GM10248 (cell line): ENCODE measurements around the gene B4GALT6.

Experiments used
- CTCF ChIA-PET: fragments of 300-600 bp; sonication (Branson Sonifier 250); formaldehyde crosslinking; extraction: SDS; loops from one replicate; lab custom pipeline; 2021; ENCODE audit warnings: antibody characterized with exemption; lab: Yijun Ruan, JAX
- POLR2A ChIA-PET: fragments of 350-650 bp; sonication (Branson Sonifier 250); formaldehyde crosslinking; extraction: SDS; loops from one replicate; lab custom pipeline; 2020; ENCODE audit warnings: antibody characterized with exemption; lab: Yijun Ruan, JAX
- DNase-seq: peaks from one replicate; pipeline ENCODE4 v3.0.0; 2012; ENCODE audit errors: extremely low spot score
- TF ChIP-seq, protein P1 (sequence below): IDR thresholded peaks from 2 replicates; pipeline ENCODE4 v1.5.1; 2012; ENCODE audit warnings: mild to moderate bottlenecking, low read depth; ENCODE audit errors: extremely low read depth, missing control alignments, control extremely low read depth

Gene B4GALT6

DNA sequence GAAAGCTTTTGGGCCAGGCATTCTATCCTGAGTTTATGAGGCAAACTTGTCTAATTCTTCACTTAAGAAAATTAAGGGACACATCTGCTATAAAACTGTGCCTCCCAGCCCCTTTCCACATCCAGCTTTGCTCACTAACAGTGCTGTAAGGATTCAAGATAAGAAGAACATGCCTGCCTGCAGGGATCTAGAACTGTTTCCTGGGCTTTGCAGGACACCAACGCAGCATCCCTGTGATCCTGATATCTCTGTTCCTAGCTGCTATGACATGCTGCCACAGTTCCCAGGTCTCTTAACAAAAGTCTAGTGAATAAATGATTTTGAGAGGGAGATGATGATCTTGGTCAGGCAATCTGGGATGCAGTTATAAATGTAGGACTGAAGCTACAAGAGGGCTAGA is 12.4 kb downstream of the B4GALT6 start:
- no peak for DNase-seq
- TF ChIP-seq, protein P1, sequence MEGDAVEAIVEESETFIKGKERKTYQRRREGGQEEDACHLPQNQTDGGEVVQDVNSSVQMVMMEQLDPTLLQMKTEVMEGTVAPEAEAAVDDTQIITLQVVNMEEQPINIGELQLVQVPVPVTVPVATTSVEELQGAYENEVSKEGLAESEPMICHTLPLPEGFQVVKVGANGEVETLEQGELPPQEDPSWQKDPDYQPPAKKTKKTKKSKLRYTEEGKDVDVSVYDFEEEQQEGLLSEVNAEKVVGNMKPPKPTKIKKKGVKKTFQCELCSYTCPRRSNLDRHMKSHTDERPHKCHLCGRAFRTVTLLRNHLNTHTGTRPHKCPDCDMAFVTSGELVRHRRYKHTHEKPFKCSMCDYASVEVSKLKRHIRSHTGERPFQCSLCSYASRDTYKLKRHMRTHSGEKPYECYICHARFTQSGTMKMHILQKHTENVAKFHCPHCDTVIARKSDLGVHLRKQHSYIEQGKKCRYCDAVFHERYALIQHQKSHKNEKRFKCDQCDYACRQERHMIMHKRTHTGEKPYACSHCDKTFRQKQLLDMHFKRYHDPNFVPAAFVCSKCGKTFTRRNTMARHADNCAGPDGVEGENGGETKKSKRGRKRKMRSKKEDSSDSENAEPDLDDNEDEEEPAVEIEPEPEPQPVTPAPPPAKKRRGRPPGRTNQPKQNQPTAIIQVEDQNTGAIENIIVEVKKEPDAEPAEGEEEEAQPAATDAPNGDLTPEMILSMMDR = no peak
- ChIA-PET POLR2A (no interaction called here), CTCF (interaction anchor here (0.9 to 1.5 kb wide), 3 partner anchors 9 to 51 kb away, joined by 3 to 8 read pairs (median 4); no protein-coding TSS in a partner anchor)

DNA sequence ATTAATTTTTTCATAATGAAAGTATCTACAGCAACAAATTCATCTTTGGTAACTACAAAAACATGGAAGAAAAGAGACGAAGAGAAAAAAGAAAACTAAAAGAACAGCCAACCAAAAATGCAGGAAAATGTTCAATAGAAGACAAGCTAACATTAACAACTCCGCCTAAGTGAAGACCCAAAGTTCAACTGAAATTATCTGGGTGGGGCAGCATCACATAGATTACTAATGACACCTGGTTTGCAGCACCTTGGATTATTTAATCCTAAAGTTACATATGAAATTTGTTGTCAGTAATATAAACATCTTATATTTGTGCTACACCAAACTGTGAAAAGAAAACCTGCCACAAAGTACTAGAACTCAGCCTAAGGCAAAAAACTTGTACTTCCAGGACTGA is 14.8 kb downstream of the B4GALT6 start:
- POLR2A ChIA-PET = no interaction called here
- CTCF ChIA-PET = interaction anchor here (1.4 to 1.6 kb wide), 2 partner anchors 11 to 53 kb away, joined by 5 to 6 read pairs; no protein-coding TSS in a partner anchor
- TF ChIP-seq, protein P1 = no peak
- DNase-seq = no peak

DNA sequence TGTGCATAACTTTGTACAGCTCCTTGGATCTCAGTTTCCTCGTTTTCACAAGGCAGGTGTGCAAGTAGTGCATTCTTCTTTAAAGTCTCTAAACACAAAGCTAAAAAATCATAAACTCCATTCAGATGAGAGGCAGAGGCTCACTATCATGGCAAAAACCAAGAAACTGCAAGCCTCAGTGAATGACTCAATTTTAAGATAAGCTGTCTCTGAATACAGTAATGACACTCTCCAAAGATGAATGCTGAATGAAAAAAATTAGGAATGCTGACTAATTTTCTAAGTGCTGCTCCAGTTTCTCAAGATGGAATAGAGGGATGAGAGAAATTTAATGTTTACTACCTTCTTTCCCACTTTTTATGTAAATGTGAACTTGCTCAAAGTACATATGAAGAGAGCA is 17.2 kb downstream of the B4GALT6 start:
- POLR2A ChIA-PET = interaction anchor here (1.0 kb wide), 1 partner anchor 9 kb away, joined by 3 read pairs; no protein-coding TSS in a partner anchor
- CTCF ChIA-PET = interaction anchor here (1.7 to 4.6 kb wide), 5 partner anchors 9 to 55 kb away, joined by 5 to 60 read pairs (median 7); partner anchors contain the start of gene B4GALT6
- TF ChIP-seq, protein P1 = no peak
- DNase-seq = no peak

DNA sequence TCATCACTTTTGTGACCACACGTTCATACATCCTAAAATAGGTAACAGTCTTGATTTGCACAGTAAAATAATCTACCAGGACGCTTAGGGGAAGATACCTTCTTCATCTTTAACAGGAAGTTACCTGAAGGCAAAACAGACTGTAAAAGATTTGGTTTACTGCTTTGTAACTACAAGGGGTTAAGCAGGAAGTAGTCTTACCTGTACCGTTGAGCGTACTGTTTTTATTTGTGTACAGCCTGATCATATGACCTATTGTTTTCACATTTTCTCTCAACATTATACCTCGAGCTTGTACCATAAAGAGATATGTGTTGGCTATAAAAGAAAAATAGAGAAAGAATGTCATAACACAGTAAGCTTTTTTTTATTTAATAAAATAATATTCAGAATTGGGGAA is 18.3 kb downstream of the B4GALT6 start:
- no peak for DNase-seq
- TF ChIP-seq, protein P1 = no peak
- POLR2A ChIA-PET = no interaction called here
- CTCF ChIA-PET = interaction anchor here (0.9 to 4.6 kb wide), 8 partner anchors 8 to 110 kb away, joined by 3 to 60 read pairs (median 4); partner anchors contain the start of gene B4GALT6

DNA sequence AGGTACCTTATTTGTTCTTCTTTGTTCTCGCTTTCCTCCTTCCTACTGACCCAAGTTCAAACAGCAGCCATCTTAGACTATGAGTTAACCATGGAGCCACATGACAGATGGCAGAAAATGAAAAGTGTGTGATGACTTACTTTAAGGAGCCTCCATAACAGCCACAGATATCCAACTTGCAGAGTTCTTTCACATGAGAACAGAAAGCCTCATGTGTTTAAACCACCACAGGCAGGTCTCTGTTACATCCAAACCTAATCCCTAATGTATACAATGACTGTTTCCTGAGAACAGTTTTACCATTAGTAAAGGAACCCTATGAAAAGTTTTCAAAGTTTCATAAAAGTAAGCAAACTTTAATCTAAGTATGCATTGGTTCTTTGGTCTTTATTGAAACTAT is 20.3 kb downstream of the B4GALT6 start:
- ChIA-PET CTCF (interaction anchor here (1.3 to 4.6 kb wide), 3 partner anchors 9 to 21 kb away, joined by 3 to 60 read pairs (median 3); no protein-coding TSS in a partner anchor), POLR2A (no interaction called here)

DNA sequence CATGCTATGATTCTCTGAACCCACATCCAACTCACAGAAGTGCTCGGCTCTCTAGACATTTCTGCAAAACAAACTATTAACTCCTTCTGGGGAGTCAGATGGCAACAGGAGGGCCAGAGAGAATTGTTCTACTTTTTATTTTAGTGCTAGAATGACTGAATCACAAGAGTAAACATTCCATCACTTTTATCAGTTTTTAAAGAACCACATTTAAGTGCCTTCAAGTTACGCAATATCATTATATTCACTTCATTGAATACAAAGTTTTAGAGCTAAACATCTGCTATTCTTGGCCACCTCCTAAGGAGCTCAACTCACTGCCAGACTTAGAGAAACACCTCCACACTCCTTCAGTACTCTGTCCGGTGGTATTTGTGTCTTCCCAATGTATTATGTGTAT is 22.4 kb downstream of the B4GALT6 start:
- TF ChIP-seq, protein P1 = no peak
- CTCF ChIA-PET = interaction anchor here (1.3 to 3.0 kb wide), 5 partner anchors 13 to 237 kb away, joined by 3 to 25 read pairs (median 3); no protein-coding TSS in a partner anchor
- POLR2A ChIA-PET = no interaction called here
- DNase-seq = no peak

More for the DNA sequence above, 20.3 kb downstream of the B4GALT6 start:
- TF ChIP-seq, protein P1 = no peak
- DNase-seq = no peak
